GM18507 (cell line): ENCODE measurements around the gene TLCD3A.

Source experiments
- DNase-seq: peaks from one replicate; pipeline ENCODE4 v3.0.0; 2011; ENCODE audit warnings: low read depth; ENCODE audit not compliant: insufficient read length; ENCODE audit errors: extremely low spot score
- FAIRE-seq: peaks from 2 replicates; lab custom pipeline; 2011; peaks lifted over from hg19 to GRCh38; lab: Jason Lieb, UNC

The TLCD3A gene

DNA sequence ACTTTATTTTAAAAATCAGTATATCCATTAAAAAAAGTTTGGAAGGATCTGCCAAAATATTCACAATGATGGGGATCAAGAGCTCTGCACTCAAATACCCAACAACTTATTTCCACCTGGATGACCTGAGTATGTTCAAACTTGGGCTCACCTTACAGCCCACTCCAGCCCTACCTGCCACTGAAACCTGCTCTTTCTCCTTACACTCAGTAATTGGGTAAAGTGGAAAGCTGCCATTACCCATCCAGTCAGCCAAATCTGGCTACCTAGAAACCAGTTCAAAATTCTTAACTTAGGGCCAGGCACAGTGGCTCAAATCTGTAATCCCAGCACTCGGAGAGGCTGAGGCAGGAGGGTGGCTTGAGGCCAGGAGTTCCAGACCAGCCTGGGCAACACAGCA, 27.4 kb upstream of the TLCD3A start:
- no peak for FAIRE-seq
- DNase-seq = no peak

DNA sequence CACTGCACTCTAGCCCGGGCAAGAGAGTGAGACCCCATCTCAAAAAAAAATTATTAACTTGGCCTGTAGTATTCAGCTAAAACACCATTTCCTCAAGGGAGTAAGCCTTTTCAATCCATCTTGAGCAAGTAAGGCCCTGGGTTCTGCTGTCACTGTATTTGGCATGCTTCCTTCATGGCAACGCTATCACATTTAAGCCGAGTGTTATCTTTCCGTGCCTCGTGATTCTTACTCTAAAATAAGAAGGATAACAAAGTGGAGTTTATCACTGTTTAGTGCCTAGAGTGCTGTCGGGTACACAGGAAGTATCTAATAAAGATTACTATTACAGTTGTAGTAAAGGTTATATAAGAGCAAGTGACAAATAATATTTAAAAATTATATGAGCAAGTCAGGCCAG, 26.5 kb upstream of the TLCD3A start:
- no peak for FAIRE-seq

DNA sequence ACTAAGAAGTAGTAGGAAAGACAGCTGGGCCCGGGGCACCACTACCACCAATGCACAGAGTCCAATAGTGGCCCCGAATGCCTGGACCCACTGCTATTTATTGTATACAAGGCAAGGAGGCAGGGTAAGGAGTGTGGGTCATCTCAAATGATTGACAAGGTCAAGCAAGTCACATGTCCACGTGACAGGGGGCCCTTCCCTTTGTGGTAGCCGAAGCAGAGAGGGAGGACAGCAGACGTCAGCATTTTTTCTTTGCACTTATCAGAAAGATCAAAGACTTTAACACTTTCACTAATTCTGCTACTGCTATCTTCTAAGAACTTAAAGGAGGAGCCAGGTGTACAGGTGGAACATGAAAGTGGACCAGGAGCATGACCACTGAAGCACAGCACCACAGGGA, 24.3 kb upstream of the TLCD3A start:
- FAIRE-seq = no peak
- DNase-seq = no peak

More for the DNA sequence above, 26.5 kb upstream of the TLCD3A start:
- DNase-seq = no peak

DNA sequence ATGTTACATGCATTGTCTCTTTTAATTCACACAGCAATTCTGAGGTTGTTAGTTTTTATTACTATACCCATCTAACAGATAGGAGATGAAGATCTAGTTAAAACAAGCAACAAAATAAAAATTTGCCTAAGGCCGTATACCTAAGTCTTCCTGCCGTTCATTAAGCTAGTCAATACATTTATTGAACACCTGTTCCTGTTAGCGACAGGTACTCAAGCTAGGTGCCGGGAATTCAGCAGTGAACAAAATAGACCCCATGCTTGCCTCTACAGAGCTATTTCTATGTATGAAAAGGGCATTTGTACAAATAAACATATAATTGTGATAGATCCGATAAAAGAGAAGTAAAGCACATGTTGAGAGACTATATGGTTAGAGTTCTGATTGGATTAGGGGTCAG, 14.3 kb upstream of the TLCD3A start:
- FAIRE-seq (no peak), DNase-seq (no peak)

DNA sequence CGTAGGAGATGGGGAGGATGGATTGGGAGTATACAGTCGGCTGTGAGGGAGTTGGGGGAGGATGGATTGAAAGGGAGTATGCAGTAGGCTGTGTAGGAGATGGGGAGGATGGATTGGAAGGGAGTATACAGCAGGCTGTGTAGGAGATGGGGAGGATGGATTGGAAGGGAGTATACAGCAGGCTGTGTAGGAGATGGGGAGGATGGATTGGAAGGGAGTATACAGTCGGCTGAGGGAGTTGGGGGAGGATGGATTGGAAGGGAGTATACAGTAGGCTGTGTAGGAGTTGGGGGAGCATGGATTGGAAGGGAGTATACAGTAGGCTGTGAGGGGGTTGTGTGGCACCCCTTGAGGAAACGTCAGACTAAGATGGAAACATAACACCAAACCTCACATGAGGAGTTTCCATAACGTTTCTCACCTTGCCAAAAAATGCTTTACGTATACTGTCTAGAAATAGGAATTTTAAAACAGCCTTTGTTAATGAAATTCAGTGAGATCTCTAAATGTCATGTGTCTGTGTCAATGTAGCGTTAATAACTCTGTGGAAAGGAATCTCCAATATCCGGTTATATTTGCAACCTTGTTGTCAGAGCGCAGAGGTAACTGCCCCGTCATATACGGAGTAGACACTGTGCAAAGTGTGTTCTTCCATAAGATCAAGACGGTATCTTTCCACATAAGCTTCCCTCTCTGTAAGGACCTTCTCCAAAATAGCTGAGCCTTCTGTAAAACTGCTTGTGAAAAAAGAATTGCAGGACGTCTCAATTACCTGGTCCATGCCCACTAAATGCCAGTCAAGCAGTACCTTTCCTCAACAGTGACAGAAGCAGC, 11.5 kb upstream of the TLCD3A start:
- FAIRE-seq (no peak), DNase-seq (no peak)

- FAIRE-seq = no peak
- DNase-seq = no peak
Measured at GRCh38 chr17:721540-721937, 10.9 kb upstream of the TLCD3A start.

- no peak for FAIRE-seq
Measured at GRCh38 chr17:725084-725483, 7.3 kb upstream of the TLCD3A start.

GRCh38 chr17:725746-726145, 6.7 kb upstream of the TLCD3A start:
- DNase-seq (no peak), FAIRE-seq (no peak)

More at GRCh38 chr17:725084-725483, 7.3 kb upstream of the TLCD3A start:
- no peak for DNase-seq

DNA sequence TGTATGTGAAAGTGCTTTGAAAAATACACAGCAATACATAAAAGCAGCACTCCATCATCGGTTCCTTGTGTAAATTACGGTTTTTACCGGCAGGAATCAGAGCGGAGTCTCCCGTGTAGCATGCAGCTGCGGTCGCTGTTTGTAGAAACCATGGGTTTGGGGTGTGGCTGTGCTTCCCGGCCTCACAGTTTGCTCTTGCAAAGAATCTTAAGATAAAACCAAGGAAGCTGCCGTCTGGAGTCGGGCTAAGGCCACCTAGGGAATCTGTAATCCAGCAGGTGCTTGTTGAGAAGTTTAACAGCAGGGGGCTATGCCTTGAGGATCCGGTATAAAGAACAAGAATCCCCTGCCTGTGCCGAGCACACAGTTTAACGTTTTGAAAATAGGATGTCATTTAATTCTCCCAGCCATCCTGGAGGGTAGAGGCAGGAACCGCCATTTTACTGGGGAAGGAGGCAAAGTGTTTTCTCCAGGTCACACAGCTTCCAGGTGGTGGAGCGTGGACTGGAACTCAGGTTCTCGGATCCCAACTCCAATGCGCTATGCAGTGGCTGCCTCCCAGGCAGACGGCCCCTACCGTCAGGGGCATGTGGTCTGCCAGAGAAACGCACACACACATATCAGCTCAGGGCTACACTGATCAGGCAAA, 6.0 kb upstream of the TLCD3A start:
- FAIRE-seq = no peak
- no peak for DNase-seq

DNA sequence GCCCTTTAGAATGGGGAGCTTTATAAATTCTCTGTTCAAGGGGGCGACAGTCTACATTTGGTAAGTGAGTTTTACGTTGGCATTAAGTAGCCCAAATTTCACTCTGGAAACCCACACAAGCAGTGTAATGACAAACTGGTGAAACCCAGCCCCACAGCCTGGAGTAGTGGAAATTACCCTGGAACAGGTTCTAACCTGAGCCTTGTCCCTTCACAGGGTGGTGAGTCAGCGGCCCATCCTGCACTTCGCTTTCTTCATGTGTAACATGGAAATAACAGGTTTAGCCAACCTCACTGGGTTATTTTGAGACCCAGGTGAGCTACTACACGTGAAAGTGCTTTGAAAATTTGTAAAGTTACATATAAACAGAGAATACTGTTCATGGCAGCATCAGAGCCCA, 3.5 kb upstream of the TLCD3A start:
- DNase-seq (no peak), FAIRE-seq (no peak)

- FAIRE-seq = no peak
- DNase-seq = no peak
Measured at GRCh38 chr17:731644-732066, 741 bp upstream of the TLCD3A start.

- DNase-seq (no peak), FAIRE-seq (no peak)
Measured at GRCh38 chr17:732902-733720, 715 bp downstream of the TLCD3A start.

GRCh38 chr17:733743-734142, 1.3 kb downstream of the TLCD3A start:
- FAIRE-seq = peak; percentile 24
- DNase-seq = no peak

DNA sequence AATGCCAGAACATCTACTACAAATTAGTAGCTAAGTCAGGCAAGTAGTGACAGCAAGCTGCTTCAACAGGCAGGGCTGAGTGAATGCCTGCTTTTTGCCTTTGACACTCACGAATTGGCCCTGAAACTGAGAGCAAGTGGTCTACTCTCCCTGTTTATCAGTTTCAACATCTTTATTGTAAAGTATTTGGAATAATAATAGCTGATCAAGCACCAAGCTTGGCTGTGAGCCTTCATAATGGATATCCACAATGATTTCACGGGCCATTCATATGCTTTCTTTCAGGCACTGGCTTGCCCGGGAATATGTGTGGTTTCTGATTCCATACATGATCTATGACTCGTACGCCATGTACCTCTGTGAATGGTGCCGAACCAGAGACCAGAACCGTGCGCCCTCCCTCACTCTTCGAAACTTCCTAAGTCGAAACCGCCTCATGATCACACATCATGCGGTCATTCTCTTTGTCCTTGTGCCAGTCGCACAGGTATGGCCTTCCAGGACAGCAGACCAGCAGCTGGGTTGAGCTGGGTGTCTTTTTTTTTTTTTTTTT, 5.2 kb downstream of the TLCD3A start:
- FAIRE-seq = no peak

DNA sequence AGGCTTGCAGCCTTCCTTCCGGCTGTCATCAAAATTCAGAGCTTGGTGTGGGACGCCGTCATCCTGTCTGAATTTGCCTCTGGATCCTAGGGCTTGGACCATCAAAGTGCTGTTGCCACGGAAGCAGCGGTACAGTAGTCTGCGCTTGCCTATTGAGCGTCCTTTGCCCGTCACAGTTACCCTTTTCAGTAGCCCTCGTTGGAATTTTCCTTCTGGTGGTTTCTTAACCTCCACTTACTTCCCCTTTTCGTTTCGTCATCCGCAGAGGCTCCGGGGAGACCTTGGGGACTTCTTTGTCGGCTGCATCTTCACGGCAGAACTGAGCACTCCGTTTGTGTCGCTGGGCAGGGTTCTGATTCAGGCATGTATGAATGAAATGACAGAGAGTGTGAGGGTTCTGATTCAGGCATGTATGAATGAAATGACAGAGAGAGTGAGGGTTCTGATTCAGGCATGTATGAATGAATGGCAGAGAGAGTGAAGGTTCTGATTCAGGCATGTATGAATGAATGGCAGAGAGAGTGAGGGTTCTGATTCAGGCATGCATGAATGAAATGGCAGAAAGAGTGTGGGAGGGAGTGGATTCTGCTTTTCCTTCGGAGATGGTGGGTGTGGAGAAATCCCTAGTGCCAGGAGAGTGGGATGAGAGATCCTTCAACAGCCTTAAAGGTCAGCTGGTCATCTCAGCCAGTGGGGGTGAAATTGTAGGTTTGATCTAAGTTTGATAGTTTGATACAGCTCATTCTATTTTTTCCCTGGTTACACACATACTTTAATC, 8.0 kb downstream of the TLCD3A start:
- peak; percentile 42 for DNase-seq
- peak; percentile 95 for FAIRE-seq

More for the DNA sequence above, 5.2 kb downstream of the TLCD3A start:
- no peak for DNase-seq

- FAIRE-seq = no peak
- no peak for DNase-seq
Measured at GRCh38 chr17:742147-742793, 9.9 kb downstream of the TLCD3A start.

DNA sequence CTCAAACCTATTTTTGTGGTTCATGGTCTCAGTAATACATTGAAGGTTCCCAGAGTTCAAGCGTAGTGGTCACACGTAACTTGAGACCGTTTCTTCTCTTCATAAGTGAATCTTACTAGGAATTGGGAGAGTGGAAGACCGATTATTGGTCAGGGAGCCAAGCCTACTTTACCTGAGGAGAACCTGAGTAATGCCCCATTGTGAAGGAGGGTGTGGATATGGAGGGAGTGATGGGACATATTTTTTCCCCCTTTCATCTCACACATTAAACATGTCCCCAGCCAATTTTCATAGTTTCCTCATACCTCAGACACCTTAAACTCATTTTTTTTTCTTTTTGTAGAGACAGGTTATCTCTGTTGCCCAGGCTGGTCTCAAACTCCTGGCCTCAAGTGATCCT, 10.7 kb downstream of the TLCD3A start:
- peak; percentile 12 for FAIRE-seq
- no peak for DNase-seq

DNA sequence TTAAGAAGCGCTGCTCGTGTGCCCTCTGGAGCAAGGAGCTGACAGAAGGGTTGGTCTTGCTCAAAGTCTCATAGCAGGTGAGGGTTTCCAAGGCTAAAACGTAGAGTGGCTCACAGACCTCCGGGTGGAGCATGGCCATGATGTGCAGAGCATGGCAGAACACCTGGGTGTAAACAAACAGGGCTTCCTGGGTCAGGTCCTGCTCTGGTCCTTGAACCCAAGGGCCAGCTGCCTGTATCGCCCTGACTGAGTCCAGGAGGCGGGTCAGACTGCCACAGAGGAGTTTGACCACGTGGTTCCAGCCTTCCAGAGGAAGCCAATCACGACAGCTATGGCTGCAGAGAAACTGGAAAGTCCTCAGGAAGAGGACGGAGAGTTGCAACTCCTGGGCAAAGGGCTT, 12.5 kb downstream of the TLCD3A start:
- DNase-seq (no peak), FAIRE-seq (no peak)

GRCh38 chr17:745406-745805, 13.0 kb downstream of the TLCD3A start:
- DNase-seq = no peak
- FAIRE-seq = no peak
